GM23248 (cell line): Measurements from ENCODE around the gene NPSR1. TPM values are rescaled to one million over a fixed set of nuclear protein-coding genes. Genes with fewer than 3 reads are reported as not detected.

Experiments used
- DNase-seq: peaks from one replicate; pipeline ENCODE4 v3.0.0-alpha.2; 2015
- H2AFZ ChIP-seq: fragments of 200-600 bp; sonication (generic); 2 replicates; pipeline ENCODE4 v1.6.1; 2016; ENCODE audit warnings: antibody characterized with exemption
- H3F3A ChIP-seq: fragments of 200-600 bp; sonication (generic); 2 replicates; pipeline ENCODE4 v1.6.1; 2016; ENCODE audit warnings: mild to moderate bottlenecking, antibody characterized with exemption, mixed run types; ENCODE audit not compliant: insufficient read depth
- H3K27ac ChIP-seq: fragments of 200-600 bp; sonication (generic); 2 replicates; pipeline ENCODE4 v1.5.1; 2016; ENCODE audit warnings: mild to moderate bottlenecking
- H3K27me3 ChIP-seq: fragments of 200-600 bp; sonication (generic); replicated peaks from 2 replicates; pipeline ENCODE4 v1.6.1; 2016; ENCODE audit warnings: mild to moderate bottlenecking; ENCODE audit not compliant: insufficient read depth
- H3K36me3 ChIP-seq: fragments of 200-600 bp; sonication (generic); 2 replicates; pipeline ENCODE4 v1.6.1; 2016; ENCODE audit warnings: low read depth, mild to moderate bottlenecking
- H3K4me1 ChIP-seq: fragments of 200-600 bp; sonication (generic); 2 replicates; pipeline ENCODE4 v1.6.1; 2016; ENCODE audit warnings: mild to moderate bottlenecking; ENCODE audit not compliant: insufficient read depth
- H3K4me2 ChIP-seq: fragments of 200-600 bp; sonication (generic); one replicate; pipeline ENCODE4 v1.6.1; 2016; ENCODE audit warnings: mild to moderate bottlenecking; ENCODE audit not compliant: unreplicated experiment
- H3K4me3 ChIP-seq: fragments of 200-600 bp; sonication (generic); 2 replicates; pipeline ENCODE4 v1.5.1; 2016; ENCODE audit warnings: mild to moderate bottlenecking
- H3K79me2 ChIP-seq: fragments of 200-600 bp; sonication (generic); 2 replicates; pipeline ENCODE4 v1.6.1; 2016; ENCODE audit warnings: mild to moderate bottlenecking; ENCODE audit not compliant: insufficient read depth
- H3K9ac ChIP-seq: fragments of 200-600 bp; sonication (generic); 2 replicates; pipeline ENCODE4 v1.6.1; 2016; ENCODE audit warnings: mild to moderate bottlenecking
- H3K9me2 ChIP-seq: fragments of 200-600 bp; sonication (generic); 2 replicates; pipeline ENCODE4 v1.6.1; 2016; ENCODE audit warnings: mixed run types, mild to moderate bottlenecking, moderate library complexity; ENCODE audit not compliant: insufficient read depth
- H3K9me3 ChIP-seq: fragments of 200-600 bp; sonication (generic); one replicate; pipeline ENCODE4 v1.6.1; 2017; ENCODE audit warnings: low read depth
- H4K20me1 ChIP-seq: fragments of 200-600 bp; sonication (generic); 2 replicates; pipeline ENCODE4 v1.6.0; 2016; ENCODE audit not compliant: insufficient read depth
- EZH2 ChIP-seq: fragments of 200-600 bp; sonication (generic); IDR thresholded peaks from 2 replicates; pipeline ENCODE4 v1.6.1; 2018; ENCODE audit warnings: antibody characterized with exemption, mild to moderate bottlenecking; ENCODE audit not compliant: insufficient read depth, poor library complexity, severe bottlenecking
- EZH2phosphoT487 ChIP-seq: fragments of 200-600 bp; sonication (generic); IDR thresholded peaks from 2 replicates; pipeline ENCODE4 v1.6.1; 2018; ENCODE audit warnings: antibody characterized with exemption, moderate library complexity, mild to moderate bottlenecking, low read depth; ENCODE audit not compliant: insufficient read depth
- WGBS, 2 experiments: methylation state at CpG; one replicate each; pipeline ENCODE4 v1.1.6; 2015 to 2017; ENCODE audit warnings: low lambda C conversion rate in 2 of 2, low coverage in 1 of 2; ENCODE audit errors: missing lambda C conversion rate in 2 of 2; 5-methylcytosine and 5-hydroxymethylcytosine counted together
- in situ Hi-C: fragments of 300-500 bp; cut with MboI; formaldehyde crosslinking; loops from 2 replicates; pipeline ENCODE4 v1.15.0; 2020
- polyA plus RNA-seq: library from polyadenylated mRNA; unstranded; fragments of >200 nt; fragmentation: Nextera tagmentation; extraction: Ambion mirVana; gene quantifications from 2 replicates; pipeline ENCODE4 v1.2.1, GENCODE V29; 2016
- total RNA-seq: library from RNA; depleted of rRNA; stranded (reverse); fragments of >200 nt; shearing (Covaris generic); gene quantifications from 2 replicates; pipeline ENCODE4 v1.2.3, GENCODE V29; 2014

NPSR1 gene
- total and polyA plus RNA-seq, 2 experiments from 2014 or later: not detected

DNA sequence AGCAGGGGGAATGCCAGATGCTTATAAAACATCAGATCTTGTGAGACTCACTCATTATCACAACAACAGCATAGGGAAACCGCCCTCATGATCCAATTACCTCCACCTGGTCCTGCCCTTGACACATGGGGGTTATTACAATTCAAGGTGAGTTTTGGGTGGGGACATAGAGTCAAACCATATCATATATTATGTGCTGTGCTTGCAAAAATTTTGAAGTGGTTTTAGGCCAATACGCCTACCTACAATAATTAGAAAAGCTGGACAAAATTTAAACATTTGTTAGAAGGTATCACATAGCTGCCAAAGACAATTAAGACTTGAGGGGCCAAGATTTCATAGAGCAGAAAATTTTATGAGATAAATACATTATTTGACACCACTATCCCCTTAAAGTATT lies 29.5 kb downstream of the NPSR1 start:
- H3K36me3 ChIP-seq: no peaks in the 10 kb centered on the region
- no peak for DNase-seq
- H3K4me3 ChIP-seq: no peak overlapping the region
- no peaks in the 10 kb centered on the region for H3K9me2 ChIP-seq
- H3K4me1 ChIP-seq: no peaks in the 10 kb centered on the region
- H3K9ac ChIP-seq: no peak overlapping the region
- no peaks in the 10 kb centered on the region for H3K27me3 ChIP-seq
- WGBS, 2 experiments: 13 to 16% methylated on average over 2 of the region's 2 CpGs
- H3K9me3 ChIP-seq: no peaks in the 10 kb centered on the region
- no peaks in the 10 kb centered on the region for H3K79me2 ChIP-seq
- in situ Hi-C loops: no loop called here
- H2AFZ ChIP-seq: no peak overlapping the region
- H3F3A ChIP-seq: no peaks in the 10 kb centered on the region
- TF ChIP-seq EZH2 (no peak), EZH2phosphoT487 (no peak)
- H3K4me2 ChIP-seq: no peak overlapping the region
- H3K27ac ChIP-seq: no peak overlapping the region
- no peaks in the 10 kb centered on the region for H4K20me1 ChIP-seq

DNA sequence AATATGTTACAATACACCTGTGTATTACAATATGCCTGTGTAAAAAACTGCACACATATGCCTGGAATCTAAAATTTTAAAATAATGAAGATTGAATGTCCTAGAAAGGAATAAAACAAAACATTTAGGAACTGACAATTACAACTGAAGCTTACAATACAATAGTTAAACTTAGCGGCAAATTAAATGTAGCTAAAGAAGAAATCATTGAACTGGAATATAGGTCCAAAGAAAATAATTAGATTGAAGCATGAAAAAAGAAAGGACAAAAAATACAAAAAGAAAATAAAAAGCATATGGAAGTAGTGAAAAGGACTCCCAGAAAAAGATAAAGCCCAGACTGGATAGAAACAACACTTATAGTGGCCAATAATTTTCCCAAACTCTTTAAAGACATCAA lies 38.4 kb downstream of the NPSR1 start:
- DNase-seq: no peak
- TF ChIP-seq EZH2phosphoT487: no peak
- TF ChIP-seq EZH2: no peak
- no peaks in the 10 kb centered on the region for H3F3A ChIP-seq
- H4K20me1 ChIP-seq: no peaks in the 10 kb centered on the region
- no peaks in the 10 kb centered on the region for H3K27me3 ChIP-seq
- H3K4me3 ChIP-seq: no peak overlapping the region
- H2AFZ ChIP-seq: no peak overlapping the region
- H3K36me3 ChIP-seq: no peaks in the 10 kb centered on the region
- H3K9me3 ChIP-seq: no peaks in the 10 kb centered on the region
- in situ Hi-C loops: no loop called here
- H3K79me2 ChIP-seq: no peaks in the 10 kb centered on the region
- no peaks in the 10 kb centered on the region for H3K4me1 ChIP-seq
- H3K27ac ChIP-seq: no peak overlapping the region
- H3K4me2 ChIP-seq: no peak overlapping the region
- WGBS, 2 experiments: 64% methylated on average over 1 of the region's 1 CpG
- H3K9me2 ChIP-seq: no peaks in the 10 kb centered on the region
- no peak overlapping the region for H3K9ac ChIP-seq

DNA sequence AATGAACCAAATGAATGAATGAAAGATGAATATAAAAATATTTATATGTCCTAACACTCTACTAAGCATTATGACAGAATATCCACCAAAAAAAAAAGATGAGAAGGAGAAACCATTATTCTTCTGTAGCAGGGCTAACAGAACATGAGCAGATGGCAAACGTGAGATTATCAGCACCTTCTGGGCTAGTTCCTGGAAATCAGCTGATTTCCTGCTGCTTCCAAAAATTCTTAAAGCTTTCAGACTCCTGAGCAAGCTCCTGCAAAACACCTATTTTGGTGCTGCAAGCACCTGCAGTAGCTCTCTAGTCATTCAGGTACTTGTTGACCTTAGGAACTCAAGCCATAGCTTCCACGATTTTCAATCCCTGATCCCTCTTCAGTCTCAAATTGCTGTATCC lies 51.8 kb downstream of the NPSR1 start:
- Histone ChIP-seq H3K36me3 (no peaks in the 10 kb centered on the region), H3K9me2 (no peaks in the 10 kb centered on the region), H3K27ac (no peak overlapping the region), H3K4me3 (no peak overlapping the region), H4K20me1 (no peaks in the 10 kb centered on the region), H3K9ac (no peak overlapping the region), H3K9me3 (no peaks in the 10 kb centered on the region), H3K27me3 (no peaks in the 10 kb centered on the region), H3F3A (no peaks in the 10 kb centered on the region), H2AFZ (no peak overlapping the region), H3K79me2 (no peaks in the 10 kb centered on the region), H3K4me1 (no peaks in the 10 kb centered on the region), H3K4me2 (no peak overlapping the region)
- DNase-seq: no peak
- no peak for TF ChIP-seq EZH2phosphoT487
- TF ChIP-seq EZH2: no peak
- WGBS, 2 experiments: 5 to 6% methylated on average over 2 of the region's 2 CpGs
- in situ Hi-C loops: no loop called here

DNA sequence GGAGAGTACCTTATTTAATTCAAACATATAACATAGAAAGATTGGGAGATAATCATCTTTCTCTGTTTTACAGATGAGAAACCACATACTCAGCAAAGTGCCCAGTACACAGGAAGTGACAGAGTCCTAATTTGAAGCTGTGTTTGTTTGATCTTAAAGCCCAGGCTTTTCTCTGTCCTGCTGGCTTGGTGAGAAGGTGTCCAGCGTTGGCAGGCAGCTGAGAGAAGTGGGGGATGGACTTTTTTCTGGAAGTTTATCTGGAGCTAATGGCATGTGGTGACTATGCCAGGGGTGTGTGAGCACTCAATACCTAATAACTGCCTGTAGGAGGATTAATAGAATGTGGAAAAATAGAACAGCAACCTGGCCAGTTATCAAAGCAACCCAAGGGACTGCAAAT lies 60.8 kb downstream of the NPSR1 start:
- Histone ChIP-seq H3K9me3 (no peaks in the 10 kb centered on the region), H3K36me3 (no peaks in the 10 kb centered on the region), H3K4me1 (no peaks in the 10 kb centered on the region), H3K27me3 (no peaks in the 10 kb centered on the region), H3K9ac (no peak overlapping the region), H3K9me2 (no peaks in the 10 kb centered on the region), H3K79me2 (no peaks in the 10 kb centered on the region), H2AFZ (no peak overlapping the region), H4K20me1 (no peaks in the 10 kb centered on the region), H3F3A (no peaks in the 10 kb centered on the region), H3K4me3 (no peak overlapping the region), H3K27ac (no peak overlapping the region), H3K4me2 (no peak overlapping the region)
- TF ChIP-seq EZH2 (no peak), EZH2phosphoT487 (no peak)
- in situ Hi-C loops: no loop called here
- DNase-seq: no peak
- WGBS, 2 experiments: 4 to 16% methylated on average over 1 of the region's 1 CpG

DNA sequence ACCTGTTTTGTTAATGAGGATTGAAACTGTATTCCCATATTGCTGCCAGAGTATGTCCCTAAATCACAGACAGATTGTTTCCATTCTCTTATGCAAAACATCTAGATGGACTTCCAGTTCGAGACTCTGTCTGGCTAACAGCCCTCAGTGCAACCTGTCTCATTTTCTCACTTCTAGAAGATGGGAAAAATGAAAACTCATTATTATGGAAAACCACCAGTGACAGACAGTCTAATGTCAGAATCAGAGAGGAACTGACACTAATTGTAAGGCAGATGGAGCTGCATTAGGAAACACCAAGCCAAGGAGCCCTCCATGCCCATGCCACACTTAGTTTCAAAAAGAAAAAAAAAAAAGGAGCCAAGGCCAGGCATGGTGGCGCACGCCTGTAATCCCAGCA lies 61.6 kb downstream of the NPSR1 start:
- no peak overlapping the region for H3K9ac ChIP-seq
- H4K20me1 ChIP-seq: no peaks in the 10 kb centered on the region
- in situ Hi-C loops: no loop called here
- peaks cover 5% of the 10 kb centered on the region; the same call in 1 of the 2 replicates for H3K27me3 ChIP-seq
- no peak for DNase-seq
- no peaks in the 10 kb centered on the region for H3F3A ChIP-seq
- no peak overlapping the region for H3K4me2 ChIP-seq
- H3K36me3 ChIP-seq: no peaks in the 10 kb centered on the region
- H3K9me3 ChIP-seq: no peaks in the 10 kb centered on the region
- H3K4me1 ChIP-seq: no peaks in the 10 kb centered on the region
- H3K9me2 ChIP-seq: no peaks in the 10 kb centered on the region
- no peak overlapping the region for H3K4me3 ChIP-seq
- H3K27ac ChIP-seq: no peak overlapping the region
- TF ChIP-seq EZH2phosphoT487: no peak
- no peak for TF ChIP-seq EZH2
- H2AFZ ChIP-seq: no peak overlapping the region
- H3K79me2 ChIP-seq: no peaks in the 10 kb centered on the region
- 30 to 38% methylated on average over 3 of the region's 3 CpGs for WGBS, 2 experiments
